CD4-positive, alpha-beta T cell (primary cell): ENCODE data around the gene FHOD3. TPM values are rescaled to one million over a fixed set of nuclear protein-coding genes. Genes with fewer than 3 reads are reported as not detected.

Experiments
- ATAC-seq: fragments of 200-7000 bp; cut with Tn5 transposase; one replicate; pipeline ENCODE4 v1.10.0; 2022; ENCODE audit warnings: mild to moderate bottlenecking; ENCODE audit not compliant: poor library complexity
- CTCF ChIA-PET: fragments of 350-600 bp; sonication (Branson Sonifier 250); formaldehyde crosslinking; loops from one replicate; lab custom pipeline; 2021; ENCODE audit warnings: antibody characterized with exemption, inconsistent platforms; lab: Charles Lee
- POLR2A ChIA-PET: fragments of 350-600 bp; sonication (Branson Sonifier 250); formaldehyde crosslinking; loops from one replicate; lab custom pipeline; 2021; ENCODE audit warnings: antibody characterized with exemption, inconsistent platforms; lab: Charles Lee
- DNase-seq, 14 experiments: peaks; one replicate each; pipeline ENCODE4 v3.0.0-alpha.2; 2013 to 2020; ENCODE audit warnings: mixed read lengths in 2 of 14
- H3K27ac ChIP-seq, 2 donors: one replicate each; pipeline versions ENCODE4 v1.5.1 to v1.7.0; 2013; ENCODE audit warnings: low read length in 2 of 2, low read depth in 1 of 2, mild to moderate bottlenecking in 1 of 2
- H3K27me3 ChIP-seq, 2 experiments: 1 replicate in 1 of 2; 2 replicates in 1 of 2; pipeline versions ENCODE4 v1.6.1 to v1.7.0; 2013; ENCODE audit warnings: low read length in 2 of 2, control low read depth in 1 of 2, mild to moderate bottlenecking in 1 of 2, moderate library complexity in 1 of 2; ENCODE audit not compliant: insufficient read depth in 2 of 2, control insufficient read depth in 1 of 2
- H3K36me3 ChIP-seq: one replicate; pipeline ENCODE4 v1.6.1; 2013; ENCODE audit warnings: low read length, control low read depth; ENCODE audit not compliant: insufficient read depth
- H3K4me1 ChIP-seq: one replicate; pipeline ENCODE4 v1.6.1; 2013; ENCODE audit warnings: low read length, control low read depth; ENCODE audit not compliant: insufficient read depth
- H3K4me3 ChIP-seq: one replicate; pipeline ENCODE4 v1.5.1; 2013; ENCODE audit warnings: mild to moderate bottlenecking, low read length, moderate library complexity
- H3K9me3 ChIP-seq, 2 experiments: 1 replicate in 1 of 2; 2 replicates in 1 of 2; pipeline versions ENCODE4 v1.6.1 to v1.7.0; 2013; ENCODE audit warnings: low read length in 2 of 2, mild to moderate bottlenecking in 2 of 2, control low read depth in 1 of 2, moderate library complexity in 1 of 2; ENCODE audit not compliant: control insufficient read depth in 1 of 2, insufficient read depth in 1 of 2
- H3K27ac Mint-ChIP-seq: one replicate; pipeline ENCODE4 v1.8.0; 2020; ENCODE audit warnings: mixed read lengths
- H3K27me3 Mint-ChIP-seq: one replicate; pipeline ENCODE4 v1.8.0; 2021; ENCODE audit warnings: mixed read lengths
- H3K36me3 Mint-ChIP-seq: one replicate; pipeline ENCODE4 v1.8.0; 2021; ENCODE audit warnings: low read depth, mixed read lengths
- H3K4me1 Mint-ChIP-seq: one replicate; pipeline ENCODE4 v1.8.0; 2021; ENCODE audit warnings: low read depth, mixed read lengths
- H3K4me3 Mint-ChIP-seq: one replicate; pipeline ENCODE4 v1.8.0; 2020; ENCODE audit warnings: mild to moderate bottlenecking, mixed read lengths
- H3K9me3 Mint-ChIP-seq: one replicate; pipeline ENCODE4 v1.8.0; 2020; ENCODE audit warnings: mixed read lengths
- CTCF ChIP-seq: fragments of 200-600 bp; IDR thresholded peaks from one replicate; pipeline ENCODE4 v1.8.0; 2022; ENCODE audit warnings: antibody characterized with exemption, mild to moderate bottlenecking
- intact Hi-C, 2 experiments: fragments of 100-400 bp; cut with DNase I in 1 of 2; cut with micrococcal nuclease in 1 of 2; formaldehyde crosslinking; loops; one replicate each; pipeline versions ENCODE4 v1.15.1 to v1.9.0; 2023 to 2025; cut with DNase I, micrococcal nuclease
- total RNA-seq, 174 experiments: library from RNA in 2 of 174; stranded (reverse) in 2 of 174; gene quantifications; one replicate each; pipeline ENCODE4 v1.2.3 and lab custom pipeline; 2021 to 2026

FHOD3 gene
- total RNA-seq, 2 experiments from 2014 or later, result not detected

GRCh38 chr18:36366994-36367839 lies 69.7 kb downstream of the FHOD3 start:
- Histone ChIP-seq H3K4me1 (no peaks in the 10 kb centered on the region), H3K27ac (no peak overlapping the region), H3K9me3 (no peaks in the 10 kb centered on the region), H3K36me3 (no peaks in the 10 kb centered on the region), H3K27me3 (no peaks in the 10 kb centered on the region), H3K4me3 (no peak overlapping the region)
- Mint-ChIP-seq H3K36me3 (no peaks in the 10 kb centered on the region), H3K27me3 (peaks cover 35% of the 10 kb centered on the region), H3K27ac (no peak overlapping the region), H3K4me1 (no peaks in the 10 kb centered on the region), H3K4me3 (no peak overlapping the region), H3K9me3 (no peaks in the 10 kb centered on the region)
- DNase-seq, result no peak
- ChIA-PET CTCF (no interaction called here), POLR2A (no interaction called here)
- intact Hi-C loops, result no loop called here
- TF ChIP-seq CTCF, result no peak
- no peak for ATAC-seq

GRCh38 chr18:36368889-36369288 lies 71.4 kb downstream of the FHOD3 start:
- no peaks in the 10 kb centered on the region for H3K36me3 Mint-ChIP-seq
- no peaks in the 10 kb centered on the region for H3K9me3 Mint-ChIP-seq
- Histone ChIP-seq H3K4me1 (no peaks in the 10 kb centered on the region), H3K36me3 (no peaks in the 10 kb centered on the region), H3K9me3 (no peaks in the 10 kb centered on the region), H3K27ac (no peak overlapping the region), H3K27me3 (peaks cover 0 to 8% of the 10 kb centered on the region in 2 experiments), H3K4me3 (no peak overlapping the region)
- no peak for DNase-seq
- no peak for TF ChIP-seq CTCF
- H3K4me3 Mint-ChIP-seq, result no peak overlapping the region
- ChIA-PET POLR2A (no interaction called here), CTCF (no interaction called here)
- intact Hi-C loops, result no loop called here
- no peaks in the 10 kb centered on the region for H3K4me1 Mint-ChIP-seq
- no peak for ATAC-seq
- peaks cover 48% of the 10 kb centered on the region for H3K27me3 Mint-ChIP-seq
- no peak overlapping the region for H3K27ac Mint-ChIP-seq

GRCh38 chr18:36372903-36373311 lies 75.4 kb downstream of the FHOD3 start:
- no peak for ATAC-seq
- Histone ChIP-seq H3K36me3 (no peaks in the 10 kb centered on the region), H3K27ac (no peak overlapping the region), H3K4me3 (no peak overlapping the region), H3K4me1 (no peaks in the 10 kb centered on the region), H3K9me3 (no peaks in the 10 kb centered on the region), H3K27me3 (peaks cover 0 to 12% of the 10 kb centered on the region in 2 experiments)
- Mint-ChIP-seq H3K4me3 (no peak overlapping the region), H3K27ac (no peak overlapping the region), H3K4me1 (no peaks in the 10 kb centered on the region), H3K9me3 (no peaks in the 10 kb centered on the region), H3K27me3 (peaks cover 47% of the 10 kb centered on the region), H3K36me3 (no peaks in the 10 kb centered on the region)
- intact Hi-C loops, result no loop called here
- ChIA-PET CTCF (no interaction called here), POLR2A (no interaction called here)
- no peak for TF ChIP-seq CTCF
- no peak for DNase-seq
